CD4-positive, alpha-beta T cell treated with Interleukin-6 at 100 ng/mL for 8 hours (primary cell): ENCODE results near the gene SLC2A10.

Experiments
- DNase-seq: peaks from one replicate; pipeline ENCODE4 v3.0.0-alpha.2; 2020; ENCODE audit warnings: mixed read lengths, low spot score

The SLC2A10 gene

GRCh38 chr20:46735436-46735835, 26.0 kb downstream of the SLC2A10 start:
- no peak for DNase-seq

GRCh38 chr20:46739431-46740213, 30.2 kb downstream of the SLC2A10 start:
- DNase-seq: no peak

- DNase-seq: no peak
These were observed 30.8 kb downstream of the SLC2A10 start for GRCh38 chr20:46740214-46740609.

- no peak for DNase-seq
These were observed 32.6 kb downstream of the SLC2A10 start for GRCh38 chr20:46741924-46742668.

GRCh38 chr20:46742669-46743045, 33.2 kb downstream of the SLC2A10 start:
- no peak for DNase-seq

GRCh38 chr20:46743088-46743487, 33.6 kb downstream of the SLC2A10 start:
- no peak for DNase-seq

GRCh38 chr20:46746956-46747526, 37.6 kb downstream of the SLC2A10 start:
- no peak for DNase-seq

GRCh38 chr20:46749147-46749546, 39.7 kb downstream of the SLC2A10 start:
- no peak for DNase-seq

- no peak for DNase-seq
These were observed 42.4 kb downstream of the SLC2A10 start for GRCh38 chr20:46751856-46752255.

GRCh38 chr20:46752728-46753127, 43.3 kb downstream of the SLC2A10 start:
- peak; percentile 27 for DNase-seq

GRCh38 chr20:46755483-46756413, 46.3 kb downstream of the SLC2A10 start:
- DNase-seq: no peak

GRCh38 chr20:46756419-46756818, 47.0 kb downstream of the SLC2A10 start:
- no peak for DNase-seq

- DNase-seq: no peak
These were observed 47.7 kb downstream of the SLC2A10 start for GRCh38 chr20:46757135-46757534.

GRCh38 chr20:46757754-46758678, 48.6 kb downstream of the SLC2A10 start:
- peak; percentile 35 for DNase-seq

GRCh38 chr20:46758929-46759669, 49.6 kb downstream of the SLC2A10 start:
- DNase-seq: no peak

- DNase-seq: no peak
These were observed 52.1 kb downstream of the SLC2A10 start for GRCh38 chr20:46761566-46761965.

GRCh38 chr20:46764068-46764467, 54.6 kb downstream of the SLC2A10 start:
- no peak for DNase-seq

- no peak for DNase-seq
These were observed 56.2 kb downstream of the SLC2A10 start for GRCh38 chr20:46765506-46766120.

- no peak for DNase-seq
These were observed 57.8 kb downstream of the SLC2A10 start for GRCh38 chr20:46767127-46767761.
